ENCODE measurements around the gene FGFRL1.
"Not testable (repeated sequence)": the region's sequence is repeated elsewhere in the genome, so short reads cannot be mapped to it uniquely, and the experiment has no call there.

The FGFRL1 gene

GRCh38 chr4:1039493-1040343 lies 28.3 kb downstream of the FGFRL1 start:
- no peak for DNase-seq (ENCODE audit: low read depth in 2 of 2)

- DNase-seq (ENCODE audit: low read depth in 2 of 2): no peak
These were observed 29.1 kb downstream of the FGFRL1 start for GRCh38 chr4:1040344-1041146.

GRCh38 chr4:1041147-1041935 lies 29.9 kb downstream of the FGFRL1 start:
- no peak for DNase-seq (ENCODE audit: low read depth in 2 of 2)

GRCh38 chr4:1041936-1042330 lies 30.5 kb downstream of the FGFRL1 start:
- DNase-seq (ENCODE audit: low read depth in 2 of 2): no peak

DNA sequence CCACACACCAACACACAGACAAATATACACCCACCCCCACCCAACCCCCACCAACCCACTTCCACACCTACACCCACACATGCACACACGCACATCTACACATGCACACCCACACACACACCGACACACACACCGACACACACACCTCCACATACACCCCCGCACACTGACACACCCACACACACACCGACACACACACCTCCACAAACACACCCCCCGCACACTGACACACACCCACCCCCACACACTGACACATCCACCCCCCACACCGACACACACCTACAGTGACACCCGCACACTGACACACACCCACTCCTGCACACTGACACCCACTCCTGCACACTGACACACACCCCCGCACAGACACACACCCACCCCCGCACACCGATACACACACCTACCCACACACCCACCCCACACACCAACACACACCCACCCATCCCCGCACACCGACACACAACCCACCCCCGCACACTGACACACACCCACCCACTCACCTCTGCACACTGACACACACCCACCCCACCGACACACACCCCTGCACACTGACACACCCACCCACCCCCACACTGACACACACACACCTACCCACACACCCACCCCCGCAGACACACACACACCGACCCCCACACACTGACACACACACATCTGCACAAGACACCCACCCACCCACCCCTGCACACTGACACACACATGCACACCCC lies 31.1 kb downstream of the FGFRL1 start:
- DNase-seq (ENCODE audit: low read depth in 2 of 2): no peak

- DNase-seq (ENCODE audit: low read depth in 2 of 2): no peak
These were observed 31.7 kb downstream of the FGFRL1 start for GRCh38 chr4:1043162-1043561.

DNA sequence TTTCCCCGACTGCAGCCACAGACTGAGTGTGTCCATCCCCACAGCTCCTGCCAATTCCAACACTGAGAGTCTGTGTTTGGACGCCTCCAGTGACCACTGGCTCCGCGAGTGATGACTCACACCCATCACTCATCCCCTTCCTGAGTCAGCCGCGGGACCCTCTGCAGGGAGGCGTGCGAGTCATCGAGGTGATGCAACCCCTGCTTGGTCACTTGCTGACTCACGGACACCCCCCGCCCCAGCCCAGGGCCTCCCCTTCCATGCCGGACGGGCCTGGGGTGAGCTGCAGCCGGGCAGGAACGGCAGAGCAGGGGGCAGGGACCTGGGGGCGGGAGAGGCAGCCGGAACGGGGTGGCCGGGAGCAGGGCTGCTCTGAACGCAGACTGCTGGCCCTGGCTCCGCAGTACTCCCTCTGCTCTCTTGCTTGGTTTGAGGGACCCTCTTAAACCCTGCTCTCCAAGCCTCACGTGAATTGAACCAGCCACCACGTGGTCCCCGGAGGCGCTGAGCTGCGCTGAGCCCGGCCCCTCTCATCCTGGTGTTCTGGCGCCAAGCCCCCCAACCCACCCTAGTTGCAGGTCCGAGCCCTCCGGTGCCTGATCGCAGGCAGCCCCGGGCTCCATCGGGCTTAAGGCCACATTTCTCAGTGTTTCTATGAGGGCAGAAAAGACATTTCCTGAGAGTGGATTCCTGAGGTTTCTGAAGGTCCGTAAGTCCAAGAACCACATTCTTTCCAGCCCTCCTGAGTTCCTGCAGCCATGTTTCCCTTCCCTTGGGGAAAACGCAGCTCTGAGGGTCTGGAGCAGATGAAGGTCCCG lies 32.4 kb downstream of the FGFRL1 start:
- DNase-seq (ENCODE audit: low read depth in 2 of 2): peak; percentile 27 to 45

DNA sequence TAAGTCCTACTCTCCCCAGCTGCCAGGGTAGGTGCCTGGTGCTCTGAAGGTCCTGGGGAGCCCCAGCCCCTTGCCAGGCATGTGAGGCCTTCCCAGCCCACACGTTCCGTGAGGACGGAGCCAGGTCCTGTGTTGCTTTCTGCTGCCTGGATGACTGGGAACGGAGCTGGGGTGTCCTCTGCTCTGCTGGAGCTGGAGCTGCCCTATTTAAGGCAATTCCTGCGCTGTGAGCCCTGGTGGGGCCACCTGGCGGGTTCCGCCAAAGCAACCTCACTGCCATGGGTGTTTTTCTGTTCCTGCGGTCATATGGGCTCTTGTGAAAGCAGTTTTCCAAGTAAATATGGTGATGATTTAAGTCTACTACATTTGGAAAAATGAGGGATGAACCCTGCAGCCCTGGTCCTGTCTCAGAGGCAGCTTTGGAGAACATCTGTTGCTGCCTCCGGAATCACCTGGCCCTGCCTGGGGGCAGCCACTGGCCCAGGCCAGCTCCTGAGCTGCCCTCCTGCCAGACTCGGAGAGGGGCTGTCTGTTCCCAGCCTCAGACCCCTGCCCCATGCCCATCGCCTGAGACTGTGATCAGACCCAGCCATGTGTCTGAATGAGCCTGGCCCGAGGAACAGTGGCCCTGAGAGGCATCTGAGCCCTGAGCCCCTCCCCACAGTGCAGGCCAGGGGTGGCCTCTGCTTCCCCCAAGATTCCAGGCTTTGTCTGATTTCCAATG lies 33.2 kb downstream of the FGFRL1 start:
- no peak for DNase-seq (ENCODE audit: low read depth in 2 of 2)

- DNase-seq (ENCODE audit: low read depth in 2 of 2): no peak
These were observed 33.8 kb downstream of the FGFRL1 start for GRCh38 chr4:1045193-1045594.

DNA sequence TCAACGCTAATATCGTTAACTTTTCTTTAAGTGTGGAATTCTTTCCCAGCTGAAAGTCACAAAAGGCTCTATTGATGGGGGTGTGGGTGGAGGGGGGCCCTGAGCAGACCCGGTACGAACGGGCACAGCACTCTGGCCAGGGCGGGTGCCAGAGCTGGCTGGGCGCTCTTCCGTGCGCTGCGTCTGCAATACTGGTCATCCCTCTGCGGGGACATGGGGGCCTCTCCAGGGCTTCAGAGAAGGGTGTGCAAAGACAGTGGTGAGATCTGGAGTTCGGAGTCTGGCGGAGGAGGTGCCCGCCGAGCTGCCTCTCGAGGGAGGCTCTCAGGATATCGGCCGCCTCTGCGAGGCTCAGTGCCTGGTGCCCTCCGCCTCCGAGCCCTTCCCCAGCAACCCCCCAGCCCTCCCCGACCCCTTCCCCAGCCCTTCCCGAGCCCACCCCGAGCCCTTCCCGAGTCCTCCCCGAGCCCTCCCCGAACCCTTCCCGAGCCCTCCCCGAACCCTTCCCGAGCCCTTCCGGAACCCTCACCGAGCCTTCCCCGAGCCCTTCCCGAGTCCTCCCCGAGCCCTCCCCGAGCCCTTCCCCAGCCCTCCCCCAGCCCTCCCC lies 34.3 kb downstream of the FGFRL1 start:
- DNase-seq (ENCODE audit: low read depth in 2 of 2): no peak

- DNase-seq (ENCODE audit: low read depth in 2 of 2): not testable (repeated sequence)
These were observed 35.2 kb downstream of the FGFRL1 start for GRCh38 chr4:1046581-1047011.

- no peak for DNase-seq (ENCODE audit: low read depth in 2 of 2)
These were observed 35.9 kb downstream of the FGFRL1 start for GRCh38 chr4:1047106-1047975.

DNA sequence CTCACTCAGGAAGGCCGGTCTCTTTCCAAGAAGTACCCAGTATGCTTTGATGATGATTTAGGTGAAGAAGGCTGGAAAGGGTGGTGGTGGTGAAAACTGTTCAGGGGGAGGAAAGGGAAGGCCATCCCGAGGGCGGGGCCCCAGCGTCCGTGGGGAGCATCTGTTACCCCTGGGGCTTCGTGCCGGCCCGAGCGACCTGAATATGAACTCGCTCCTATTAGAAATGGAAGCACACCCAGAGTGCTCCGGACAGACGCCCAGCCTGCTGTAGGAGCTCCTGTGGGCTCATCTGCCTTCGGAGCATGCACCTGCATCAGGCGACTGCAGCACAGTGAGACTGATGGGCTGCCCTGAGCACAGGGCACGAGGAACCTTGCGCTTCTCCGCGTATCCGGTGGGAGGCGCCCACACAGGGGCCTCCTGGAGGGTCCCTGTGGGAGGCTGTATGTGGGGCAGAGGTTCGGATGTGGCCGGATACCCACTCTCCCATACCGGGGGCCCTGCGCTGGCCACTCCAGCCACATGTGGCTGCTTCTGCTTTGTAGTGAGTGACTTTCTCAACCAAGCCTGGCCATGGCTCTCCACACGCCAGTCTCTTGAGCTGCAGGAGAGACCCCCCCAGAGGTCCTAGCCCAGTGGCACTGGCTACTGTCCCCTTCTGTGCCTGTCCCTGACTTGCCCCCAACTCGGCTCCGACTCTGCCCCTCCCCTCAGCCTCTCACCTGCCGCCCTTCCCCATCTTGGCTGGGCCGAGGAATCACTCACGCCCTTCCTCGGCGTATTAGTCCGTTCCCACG lies 36.7 kb downstream of the FGFRL1 start:
- no peak for DNase-seq (ENCODE audit: low read depth in 2 of 2)

DNA sequence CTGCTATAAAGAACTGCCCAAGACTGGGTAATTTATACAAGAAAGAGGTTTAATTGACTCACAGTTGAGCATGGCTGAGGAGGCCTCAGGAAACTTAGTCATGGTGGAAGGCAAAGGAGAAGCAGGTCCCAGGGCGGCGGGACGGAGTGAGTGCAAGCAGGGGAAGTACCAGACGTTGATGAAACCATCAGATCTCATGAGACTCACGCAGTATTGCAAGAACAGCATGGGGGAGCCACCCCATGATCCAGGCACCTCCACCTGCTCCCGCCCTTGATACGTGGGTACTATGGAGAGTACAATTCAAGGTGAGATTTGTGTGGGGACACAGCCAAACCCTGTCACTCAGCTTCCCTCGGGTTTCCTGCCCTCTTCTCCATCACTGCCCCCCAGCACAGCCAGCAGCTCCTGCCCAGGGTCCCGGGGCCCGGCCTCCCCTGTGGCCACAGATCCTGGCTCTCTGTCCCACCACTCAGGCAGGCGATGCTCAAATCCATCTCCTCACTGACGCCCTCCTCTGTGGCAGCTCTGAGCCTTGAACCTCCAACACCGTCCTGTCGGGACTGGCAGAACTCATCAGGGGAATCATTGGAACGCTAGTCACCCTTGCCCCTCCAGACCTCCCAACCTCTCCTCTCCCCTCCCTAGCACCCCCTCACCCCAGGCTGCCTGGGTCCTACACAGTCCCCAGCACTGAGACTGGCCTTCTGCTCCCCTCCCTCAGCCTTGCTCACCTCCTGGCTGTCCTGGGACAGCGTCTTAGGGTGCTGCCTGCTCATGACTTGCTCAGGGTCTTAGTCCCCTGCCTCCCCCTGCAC lies 37.6 kb downstream of the FGFRL1 start:
- peak in 1 of 2 donors; percentile 20 for DNase-seq (ENCODE audit: low read depth in 2 of 2)

GRCh38 chr4:1049591-1049905 lies 38.1 kb downstream of the FGFRL1 start:
- no peak for DNase-seq (ENCODE audit: low read depth in 2 of 2)

- no peak for DNase-seq (ENCODE audit: low read depth in 2 of 2)
These were observed 39.2 kb downstream of the FGFRL1 start for GRCh38 chr4:1050486-1051213.
